Measurements from ENCODE around the gene BCR. TPM values are rescaled to one million over a fixed set of nuclear protein-coding genes. Genes with fewer than 3 reads are reported as not detected.

Gene BCR
- total RNA-seq, 1 donor from 2014 or later, result 268 TPM

GRCh38 chr22:23272371-23272770, 92.1 kb downstream of the BCR start:
- no peak for DNase-seq
- H3K36me3 Mint-ChIP-seq (ENCODE audit: unreplicated experiment), result peaks cover 3% of the 10 kb centered on the region
- H3K27me3 Mint-ChIP-seq (ENCODE audit: unreplicated experiment), result peaks cover 24% of the 10 kb centered on the region
- H3K4me1 Mint-ChIP-seq (ENCODE audit: low read depth, unreplicated experiment), result peaks cover 28% of the 10 kb centered on the region
- TF ChIP-seq CTCF (IDR thresholded peaks at IDR 0.05; ENCODE audit: partially characterized antibody, unreplicated experiment), result no peak
- peaks cover 30% of the 10 kb centered on the region for H3K9me3 Mint-ChIP-seq (ENCODE audit: unreplicated experiment)
- no peak overlapping the region for H3K4me3 Mint-ChIP-seq (ENCODE audit: unreplicated experiment)
- no peak overlapping the region for H3K27ac Mint-ChIP-seq (ENCODE audit: unreplicated experiment)

- no peak for DNase-seq
- Mint-ChIP-seq H3K4me3 (ENCODE audit: unreplicated experiment) (no peak overlapping the region), H3K4me1 (ENCODE audit: low read depth, unreplicated experiment) (peaks cover 24% of the 10 kb centered on the region), H3K9me3 (ENCODE audit: unreplicated experiment) (peaks cover 30% of the 10 kb centered on the region), H3K27me3 (ENCODE audit: unreplicated experiment) (peaks cover 21% of the 10 kb centered on the region), H3K27ac (ENCODE audit: unreplicated experiment) (no peak overlapping the region), H3K36me3 (ENCODE audit: unreplicated experiment) (peaks cover 3% of the 10 kb centered on the region)
- TF ChIP-seq CTCF (IDR thresholded peaks at IDR 0.05; ENCODE audit: partially characterized antibody, unreplicated experiment), result no peak
Measured at GRCh38 chr22:23272834-23273233, 92.5 kb downstream of the BCR start.

GRCh38 chr22:23273445-23274145, 93.3 kb downstream of the BCR start:
- Mint-ChIP-seq H3K27ac (ENCODE audit: unreplicated experiment) (no peak overlapping the region), H3K27me3 (ENCODE audit: unreplicated experiment) (peaks cover 17% of the 10 kb centered on the region), H3K4me3 (ENCODE audit: unreplicated experiment) (no peak overlapping the region), H3K9me3 (ENCODE audit: unreplicated experiment) (peaks cover 27% of the 10 kb centered on the region), H3K36me3 (ENCODE audit: unreplicated experiment) (peaks cover 3% of the 10 kb centered on the region), H3K4me1 (ENCODE audit: low read depth, unreplicated experiment) (peaks cover 19% of the 10 kb centered on the region)
- no peak for TF ChIP-seq CTCF (IDR thresholded peaks at IDR 0.05; ENCODE audit: partially characterized antibody, unreplicated experiment)
- DNase-seq, result no peak

GRCh38 chr22:23274146-23274526, 93.8 kb downstream of the BCR start:
- no peak overlapping the region for H3K27ac Mint-ChIP-seq (ENCODE audit: unreplicated experiment)

More at GRCh38 chr22:23274146-23274526, 93.8 kb downstream of the BCR start:
- TF ChIP-seq CTCF (IDR thresholded peaks at IDR 0.05; ENCODE audit: partially characterized antibody, unreplicated experiment), result no peak
- no peak overlapping the region for H3K4me3 Mint-ChIP-seq (ENCODE audit: unreplicated experiment)
- H3K27me3 Mint-ChIP-seq (ENCODE audit: unreplicated experiment), result peaks cover 17% of the 10 kb centered on the region
- peaks cover 3% of the 10 kb centered on the region for H3K36me3 Mint-ChIP-seq (ENCODE audit: unreplicated experiment)
- no peak for DNase-seq
- peaks cover 24% of the 10 kb centered on the region for H3K9me3 Mint-ChIP-seq (ENCODE audit: unreplicated experiment)
- peaks cover 15% of the 10 kb centered on the region for H3K4me1 Mint-ChIP-seq (ENCODE audit: low read depth, unreplicated experiment)

Measured in glutamatergic neuron (in vitro differentiated cells).